CD14-positive monocyte (primary cell): ENCODE data around the gene MMGT1. TPM values are rescaled to one million over a fixed set of nuclear protein-coding genes. Genes with fewer than 3 reads are reported as not detected.
A peak's percentile ranks its signal among the peaks of the same experiment; 100 is the strongest.

Source experiments
- DNase-seq, 3 donors: peaks; one replicate each; pipeline ENCODE4 v3.0.0-alpha.2; 2011 to 2022
- H2AFZ ChIP-seq: 2 replicates; pipeline ENCODE4 v1.6.0; 2012; ENCODE audit warnings: mild to moderate bottlenecking, low read depth, low read length, inconsistent platforms; ENCODE audit not compliant: insufficient read depth, poor library complexity, severe bottlenecking
- H3K27ac ChIP-seq, 2 donors: 1 replicate in 1 of 2; 2 replicates in 1 of 2; pipeline ENCODE4 v1.5.1; 2012 to 2013; ENCODE audit warnings: low read length in 2 of 2, control low read depth in 1 of 2, inconsistent platforms in 1 of 2, low read depth in 1 of 2, mild to moderate bottlenecking in 1 of 2
- H3K27me3 ChIP-seq, 2 donors: one replicate each; pipeline versions ENCODE4 v1.6.0 to v1.6.1; 2011 to 2013; ENCODE audit warnings: low read length in 2 of 2; ENCODE audit not compliant: control insufficient read depth in 2 of 2, insufficient read depth in 2 of 2
- H3K36me3 ChIP-seq, 2 donors: replicated peaks in 1 of 2; 1 replicate in 1 of 2; 2 replicates in 1 of 2; pipeline versions ENCODE4 v1.5.1 to v1.6.1; 2012 to 2013; ENCODE audit warnings: low read length in 2 of 2, control low read depth in 1 of 2, inconsistent platforms in 1 of 2, mild to moderate bottlenecking in 1 of 2; ENCODE audit not compliant: insufficient read depth in 2 of 2, control insufficient read depth in 1 of 2
- H3K4me1 ChIP-seq, 2 donors: 1 replicate in 1 of 2; 2 replicates in 1 of 2; pipeline versions ENCODE4 v1.5.1 to v1.6.1; 2012 to 2013; ENCODE audit warnings: low read length in 2 of 2, control low read depth in 1 of 2, inconsistent platforms in 1 of 2, mild to moderate bottlenecking in 1 of 2, moderate library complexity in 1 of 2; ENCODE audit not compliant: insufficient read depth in 2 of 2, control insufficient read depth in 1 of 2
- H3K4me2 ChIP-seq: replicated peaks from 2 replicates; pipeline ENCODE3; 2012; ENCODE audit warnings: low read length, moderate library complexity, mild to moderate bottlenecking; ENCODE audit not compliant: poor library complexity, severe bottlenecking; ENCODE audit errors: extremely low read depth
- H3K4me3 ChIP-seq, 3 experiments: fragments of 200-600 bp in 1 of 3; sonication (generic) in 1 of 3; replicated peaks in 1 of 3; 1 replicate in 2 of 3; 2 replicates in 1 of 3; pipeline ENCODE4 v1.5.1; 2011 to 2013; ENCODE audit warnings: low read length in 3 of 3, mild to moderate bottlenecking in 3 of 3, control low read depth in 2 of 3, low read depth in 2 of 3, inconsistent platforms in 1 of 3, moderate library complexity in 1 of 3
- H3K79me2 ChIP-seq: 2 replicates; pipeline ENCODE4 v1.6.0; 2012; ENCODE audit warnings: mild to moderate bottlenecking, control low read depth, inconsistent platforms, low read length, moderate library complexity; ENCODE audit not compliant: insufficient read depth
- H3K9ac ChIP-seq: 2 replicates; pipeline ENCODE4 v1.6.0; 2017; ENCODE audit warnings: low read length, mild to moderate bottlenecking; ENCODE audit not compliant: insufficient read depth, poor library complexity, severe bottlenecking
- H3K9me3 ChIP-seq, 2 donors: replicated peaks in 1 of 2; 1 replicate in 1 of 2; 2 replicates in 1 of 2; pipeline versions ENCODE4 v1.5.1 to v1.6.1; 2012 to 2013; ENCODE audit warnings: low read length in 2 of 2, control low read depth in 1 of 2; ENCODE audit not compliant: control insufficient read depth in 1 of 2, insufficient read depth in 1 of 2
- H4K20me1 ChIP-seq: 2 replicates; pipeline ENCODE4 v1.6.0; 2012; ENCODE audit warnings: mild to moderate bottlenecking, low read length, control low read depth, moderate library complexity; ENCODE audit not compliant: insufficient read depth
- H3K27ac Mint-ChIP-seq, 7 donors: one replicate each; pipeline ENCODE4 v1.8.0; 2020; ENCODE audit warnings: mild to moderate bottlenecking in 7 of 7, mixed read lengths in 7 of 7, moderate library complexity in 6 of 7, inconsistent platforms in 2 of 7
- H3K27me3 Mint-ChIP-seq, 3 donors: one replicate each; pipeline ENCODE4 v1.8.0; 2021 to 2022; ENCODE audit warnings: low read depth in 3 of 3, mild to moderate bottlenecking in 3 of 3, mixed read lengths in 3 of 3, moderate library complexity in 3 of 3, inconsistent platforms in 1 of 3
- H3K36me3 Mint-ChIP-seq, 2 donors: one replicate each; pipeline ENCODE4 v1.8.0; 2020; ENCODE audit warnings: mixed read lengths in 2 of 2, inconsistent platforms in 1 of 2, mild to moderate bottlenecking in 1 of 2
- H3K4me1 Mint-ChIP-seq: one replicate; pipeline ENCODE4 v1.8.0; 2020; ENCODE audit warnings: mild to moderate bottlenecking, mixed read lengths
- H3K4me3 Mint-ChIP-seq, 2 donors: one replicate each; pipeline ENCODE4 v1.8.0; 2020; ENCODE audit warnings: mild to moderate bottlenecking in 2 of 2, mixed read lengths in 2 of 2, moderate library complexity in 1 of 2
- H3K9me3 Mint-ChIP-seq, 7 donors: one replicate each; pipeline ENCODE4 v1.8.0; 2020 to 2022; ENCODE audit warnings: mixed read lengths in 7 of 7, mild to moderate bottlenecking in 6 of 7, moderate library complexity in 6 of 7, inconsistent platforms in 2 of 7
- WGBS: methylation state at CpG from one replicate; pipeline ENCODE4 v1.1.5; 2013; ENCODE audit warnings: missing lambda C conversion rate; ENCODE audit not compliant: insufficient coverage; 5-methylcytosine and 5-hydroxymethylcytosine counted together
- intact Hi-C, 2 donors: fragments of 100-400 bp; cut with micrococcal nuclease; formaldehyde crosslinking; loops; one replicate each; pipeline versions ENCODE4 v1.15.0 to v1.15.1; 2023
- polyA plus RNA-seq, 3 donors: library from polyadenylated mRNA; depleted of rRNA in 1 of 3; unstranded in 2 of 3; stranded (reverse) in 1 of 3; fragments of 300-500 nt in 2 of 3; fragments of >200 nt in 1 of 3; fragmentation: Illumina TruSeq in 2 of 3; gene quantifications; 1 replicate in 2 of 3; 2 replicates in 1 of 3; pipeline ENCODE4 v1.2.3, GENCODE V29; 2012 to 2021
- TF ChIP-seq, protein P1 (sequence below): fragments of 200-600 bp; IDR thresholded peaks from one replicate; pipeline ENCODE4 v1.8.0; 2022; ENCODE audit warnings: antibody characterized with exemption, mild to moderate bottlenecking

Gene MMGT1
- polyA plus RNA-seq, 3 donors, result 11.7 to 14.2 (median 11.8) TPM

DNA sequence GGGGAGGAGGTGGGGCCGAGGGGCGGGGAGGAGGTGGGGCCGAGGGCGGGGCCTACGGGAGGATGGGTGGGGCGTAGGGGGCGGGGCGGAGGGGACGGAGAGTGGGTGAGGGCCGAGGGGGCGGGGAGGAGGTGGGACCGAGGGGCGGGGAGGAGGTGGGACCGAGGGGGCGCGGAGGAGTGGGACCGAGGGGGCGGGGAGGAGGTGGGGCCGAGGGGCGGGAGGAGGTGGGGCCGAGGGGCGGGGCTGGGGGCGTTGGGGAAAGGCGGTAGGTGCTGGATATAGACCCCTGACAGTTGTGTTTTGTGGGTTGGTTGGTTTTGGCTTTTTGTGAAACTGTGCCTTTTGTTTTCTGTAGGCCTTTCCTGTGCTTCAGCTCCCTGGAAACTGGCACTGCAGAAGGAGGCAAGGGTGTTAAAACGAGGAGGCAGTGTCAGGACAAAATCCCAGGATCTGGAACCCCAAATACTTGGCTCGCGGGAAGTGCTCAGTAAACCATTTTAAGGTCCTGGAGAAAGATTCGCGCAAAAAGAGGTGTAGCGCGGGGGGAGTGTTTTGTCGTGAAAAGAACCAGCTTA, 580 bp upstream of the MMGT1 start:
- Histone ChIP-seq H3K79me2 (peaks cover 27% of the 10 kb centered on the region), H3K4me1 (peaks cover 9 to 10% of the 10 kb centered on the region in 2 donors), H3K9ac (no peak overlapping the region), H3K9me3 (no peaks in the 10 kb centered on the region), H3K27me3 (no peaks in the 10 kb centered on the region), H3K4me2 (peak overlapping the region; percentile 63), H2AFZ (peak overlapping the region; percentile 60), H3K36me3 (no peaks in the 10 kb centered on the region), H3K4me3 (peak overlapping the region; percentile 48 to 73 (median 49)), H3K27ac (no peak overlapping the region), H4K20me1 (no peaks in the 10 kb centered on the region)
- no CpG with 5 or more reads among the region's 32 CpGs for WGBS
- no peak for DNase-seq
- intact Hi-C loops, result no loop called here
- H3K27me3 Mint-ChIP-seq, result peaks cover 0 to 11% (median 0%) of the 10 kb centered on the region in 3 donors
- TF ChIP-seq, protein P1, sequence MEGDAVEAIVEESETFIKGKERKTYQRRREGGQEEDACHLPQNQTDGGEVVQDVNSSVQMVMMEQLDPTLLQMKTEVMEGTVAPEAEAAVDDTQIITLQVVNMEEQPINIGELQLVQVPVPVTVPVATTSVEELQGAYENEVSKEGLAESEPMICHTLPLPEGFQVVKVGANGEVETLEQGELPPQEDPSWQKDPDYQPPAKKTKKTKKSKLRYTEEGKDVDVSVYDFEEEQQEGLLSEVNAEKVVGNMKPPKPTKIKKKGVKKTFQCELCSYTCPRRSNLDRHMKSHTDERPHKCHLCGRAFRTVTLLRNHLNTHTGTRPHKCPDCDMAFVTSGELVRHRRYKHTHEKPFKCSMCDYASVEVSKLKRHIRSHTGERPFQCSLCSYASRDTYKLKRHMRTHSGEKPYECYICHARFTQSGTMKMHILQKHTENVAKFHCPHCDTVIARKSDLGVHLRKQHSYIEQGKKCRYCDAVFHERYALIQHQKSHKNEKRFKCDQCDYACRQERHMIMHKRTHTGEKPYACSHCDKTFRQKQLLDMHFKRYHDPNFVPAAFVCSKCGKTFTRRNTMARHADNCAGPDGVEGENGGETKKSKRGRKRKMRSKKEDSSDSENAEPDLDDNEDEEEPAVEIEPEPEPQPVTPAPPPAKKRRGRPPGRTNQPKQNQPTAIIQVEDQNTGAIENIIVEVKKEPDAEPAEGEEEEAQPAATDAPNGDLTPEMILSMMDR, result no peak
- peaks cover 0 to 2% (median 0%) of the 10 kb centered on the region in 7 donors for H3K9me3 Mint-ChIP-seq
- H3K4me3 Mint-ChIP-seq, result peak overlapping the region; percentile 77 to 92
- peak overlapping the region; percentile 5 to 83 (median 57) for H3K27ac Mint-ChIP-seq
- peaks cover 0 to 1% of the 10 kb centered on the region in 2 donors for H3K36me3 Mint-ChIP-seq
- peaks cover 24% of the 10 kb centered on the region for H3K4me1 Mint-ChIP-seq

DNA sequence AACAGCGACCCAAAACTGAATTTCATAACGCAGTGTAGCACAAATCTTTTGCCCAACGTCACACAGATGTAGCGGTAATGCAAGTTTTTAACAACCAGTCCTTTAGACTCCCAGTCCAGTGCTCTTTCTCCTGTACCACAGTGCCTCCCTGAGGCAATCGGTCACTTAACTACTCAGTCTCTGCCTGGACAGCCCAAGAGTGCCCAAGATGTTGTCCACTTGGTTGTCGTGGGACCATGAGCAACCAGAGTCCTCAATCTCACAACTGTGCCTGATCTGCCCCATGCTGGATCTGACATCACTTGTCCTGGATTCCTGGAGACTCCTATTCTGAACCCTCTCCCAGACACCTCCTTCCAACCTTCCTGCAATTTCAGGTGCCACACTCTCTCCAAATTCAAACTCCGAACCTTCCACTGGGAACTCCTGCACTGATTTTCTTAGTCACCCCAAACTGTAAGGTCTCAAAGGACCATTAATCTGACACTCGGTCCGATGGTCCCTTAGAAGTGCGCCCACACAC, 702 bp downstream of the MMGT1 start:
- peaks cover 1 to 8% of the 10 kb centered on the region in 2 donors for H3K36me3 Mint-ChIP-seq
- Histone ChIP-seq H2AFZ (peak overlapping the region; percentile 80), H3K9me3 (no peaks in the 10 kb centered on the region), H3K4me2 (peak overlapping the region; percentile 73), H3K27ac (peak overlapping the region; percentile 87 to 88), H3K4me1 (peaks cover 9 to 10% of the 10 kb centered on the region in 2 donors), H3K9ac (peak overlapping the region; percentile 73), H3K4me3 (peak overlapping the region; percentile 65 to 84 (median 78)), H3K79me2 (peaks cover 27% of the 10 kb centered on the region), H3K36me3 (peaks cover 0 to under 1% of the 10 kb centered on the region in 2 donors), H3K27me3 (no peaks in the 10 kb centered on the region), H4K20me1 (peaks cover 6% of the 10 kb centered on the region)
- TF ChIP-seq, protein P1, result no peak
- peak overlapping the region; percentile 98 for H3K4me3 Mint-ChIP-seq
- H3K4me1 Mint-ChIP-seq, result peaks cover 24% of the 10 kb centered on the region
- H3K9me3 Mint-ChIP-seq, result peaks cover 0 to 2% (median 0%) of the 10 kb centered on the region in 7 donors
- H3K27me3 Mint-ChIP-seq, result peaks cover 0 to 8% (median 0%) of the 10 kb centered on the region in 3 donors
- intact Hi-C loops, result no loop called here
- WGBS, result 12% methylated on average over 6 of the region's 10 CpGs
- DNase-seq, result peak in 1 of 3 donors; percentile 20
- peak overlapping the region; percentile 98 to 100 (median 99) for H3K27ac Mint-ChIP-seq
